Measurements from ENCODE around the gene FRAS1.

DNA sequence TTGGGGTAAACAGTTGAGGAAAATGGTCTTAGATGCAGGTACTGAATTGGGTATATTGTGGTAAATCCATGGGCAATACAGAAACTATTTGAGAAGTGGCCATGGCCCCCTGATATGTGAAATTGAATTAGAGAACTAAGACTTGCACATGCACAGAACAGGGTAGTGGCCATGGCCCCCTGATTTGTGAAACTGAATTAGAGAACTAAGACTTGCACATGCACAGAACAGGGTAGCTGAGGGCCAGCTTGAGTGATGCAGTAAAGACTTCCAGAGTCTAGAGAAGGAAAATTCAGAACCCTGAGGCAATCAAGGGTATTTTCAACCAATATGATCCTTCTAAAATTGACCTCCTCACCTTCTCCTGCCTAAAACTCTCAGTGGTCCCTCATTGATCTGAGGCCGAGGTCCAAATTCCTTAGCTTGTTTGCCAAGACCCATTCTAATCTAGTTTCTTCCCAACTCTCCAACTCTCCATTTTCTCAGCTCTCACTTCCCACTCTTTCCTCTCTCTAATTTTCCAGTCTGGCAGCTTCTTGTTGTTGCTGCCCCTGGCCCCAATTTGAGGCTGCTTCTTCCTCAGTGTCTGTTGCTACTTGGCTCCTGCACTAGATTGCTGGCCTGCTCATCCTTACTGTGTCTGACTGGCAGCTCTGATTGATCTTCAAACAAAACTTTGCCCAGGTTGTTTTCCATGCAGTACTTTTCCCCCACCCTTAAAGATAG, 72.4 kb downstream of the FRAS1 start:
- no peak for TF ChIP-seq POLR2A (IDR thresholded peaks at IDR 0.05)
- TF ChIP-seq, protein P1, sequence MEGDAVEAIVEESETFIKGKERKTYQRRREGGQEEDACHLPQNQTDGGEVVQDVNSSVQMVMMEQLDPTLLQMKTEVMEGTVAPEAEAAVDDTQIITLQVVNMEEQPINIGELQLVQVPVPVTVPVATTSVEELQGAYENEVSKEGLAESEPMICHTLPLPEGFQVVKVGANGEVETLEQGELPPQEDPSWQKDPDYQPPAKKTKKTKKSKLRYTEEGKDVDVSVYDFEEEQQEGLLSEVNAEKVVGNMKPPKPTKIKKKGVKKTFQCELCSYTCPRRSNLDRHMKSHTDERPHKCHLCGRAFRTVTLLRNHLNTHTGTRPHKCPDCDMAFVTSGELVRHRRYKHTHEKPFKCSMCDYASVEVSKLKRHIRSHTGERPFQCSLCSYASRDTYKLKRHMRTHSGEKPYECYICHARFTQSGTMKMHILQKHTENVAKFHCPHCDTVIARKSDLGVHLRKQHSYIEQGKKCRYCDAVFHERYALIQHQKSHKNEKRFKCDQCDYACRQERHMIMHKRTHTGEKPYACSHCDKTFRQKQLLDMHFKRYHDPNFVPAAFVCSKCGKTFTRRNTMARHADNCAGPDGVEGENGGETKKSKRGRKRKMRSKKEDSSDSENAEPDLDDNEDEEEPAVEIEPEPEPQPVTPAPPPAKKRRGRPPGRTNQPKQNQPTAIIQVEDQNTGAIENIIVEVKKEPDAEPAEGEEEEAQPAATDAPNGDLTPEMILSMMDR (IDR thresholded peaks at IDR 0.05) = no peak

Measured in right lobe of liver (tissue), 4 donors.